HG03378 (cell line): ENCODE data around the gene PPIF.

Experiments used
- ATAC-seq: cut with Tn5 transposase; IDR thresholded peaks from one replicate; pipeline ENCODE4 v1.9.1; 2021; ENCODE audit warnings: mild to moderate bottlenecking, moderate library complexity; ENCODE audit not compliant: unreplicated experiment

Gene PPIF

DNA sequence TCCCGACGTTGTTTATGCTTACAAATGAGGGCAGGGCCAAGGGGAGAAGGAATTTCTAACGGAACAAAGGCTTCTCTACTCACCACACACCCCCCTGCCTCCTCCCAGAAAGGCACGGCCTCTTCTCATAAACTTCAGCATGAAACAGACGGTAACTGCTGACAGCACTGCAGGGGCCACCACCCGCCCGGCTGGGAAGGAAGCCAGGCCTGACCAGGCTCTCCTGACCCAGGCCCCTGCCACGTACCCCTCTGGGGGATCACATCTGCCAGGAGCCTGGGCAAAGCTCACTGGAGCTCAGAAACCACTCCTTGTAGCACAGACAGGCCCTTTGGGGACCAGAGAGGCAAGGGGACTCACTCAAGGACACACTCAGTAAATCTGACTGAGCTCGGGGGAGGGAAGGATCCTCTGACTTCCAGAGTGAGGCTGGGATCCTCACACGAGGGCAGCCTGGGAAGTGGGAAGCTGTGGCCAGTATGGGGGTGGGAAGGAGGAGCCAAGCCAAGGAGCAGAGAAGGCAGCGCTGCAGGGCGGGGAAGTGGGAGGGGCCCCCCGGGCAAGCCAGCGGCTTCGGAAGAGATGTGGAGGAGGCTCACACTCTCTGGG, 52.1 kb downstream of the PPIF start:
- no peak for ATAC-seq

GRCh38 chr10:79400146-79401004, 53.1 kb downstream of the PPIF start:
- ATAC-seq, result no peak

DNA sequence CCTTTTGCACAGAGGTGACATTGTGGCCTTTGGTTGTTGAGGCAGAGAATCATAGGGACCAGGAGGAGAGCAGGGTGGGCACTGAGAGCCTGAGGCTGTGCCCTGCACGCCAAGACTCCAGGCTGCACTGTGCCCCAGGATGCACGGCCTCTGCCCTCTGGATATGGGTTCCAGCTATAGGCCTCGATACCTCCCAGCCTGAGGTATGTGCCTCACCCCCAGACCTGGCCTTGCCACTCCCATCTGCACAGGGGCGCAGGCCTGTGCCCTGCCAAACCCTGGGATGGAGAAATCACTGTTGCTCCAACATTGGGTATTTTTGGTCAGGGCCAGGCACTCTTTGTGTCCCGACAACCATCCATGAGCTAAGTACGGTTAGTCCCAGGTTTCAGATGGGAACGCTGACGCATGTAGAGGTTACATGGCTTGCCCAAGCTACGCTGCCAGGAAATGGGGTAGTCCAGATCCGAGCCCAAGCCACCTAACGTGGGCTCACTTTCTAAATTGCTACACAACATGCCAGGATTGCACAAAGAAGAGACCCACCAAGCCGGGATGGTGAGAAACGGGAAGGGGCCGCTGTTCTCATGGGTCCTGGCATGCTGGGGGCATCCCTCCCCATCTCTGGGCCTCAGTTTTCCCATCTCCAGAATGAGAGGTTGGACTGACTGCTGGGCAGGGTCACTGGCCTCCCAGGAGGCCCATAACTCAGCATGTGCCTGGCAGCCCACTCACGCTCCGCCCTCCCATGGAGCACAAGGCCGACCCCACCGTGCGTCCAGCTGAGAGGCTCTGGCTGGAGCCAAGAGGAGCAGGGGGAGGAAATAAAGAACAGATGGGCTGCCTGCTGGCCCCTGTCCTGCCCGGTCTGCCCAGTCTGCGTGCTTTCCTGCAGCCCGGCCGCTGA, 54.0 kb downstream of the PPIF start:
- ATAC-seq, result no peak

GRCh38 chr10:79402625-79402946, 55.3 kb downstream of the PPIF start:
- ATAC-seq, result no peak

GRCh38 chr10:79402951-79403350, 55.7 kb downstream of the PPIF start:
- ATAC-seq, result no peak

- ATAC-seq, result no peak
Measured at GRCh38 chr10:79403441-79404230, 56.4 kb downstream of the PPIF start.

- no peak for ATAC-seq
Measured at GRCh38 chr10:79404231-79404609, 57.0 kb downstream of the PPIF start.

DNA sequence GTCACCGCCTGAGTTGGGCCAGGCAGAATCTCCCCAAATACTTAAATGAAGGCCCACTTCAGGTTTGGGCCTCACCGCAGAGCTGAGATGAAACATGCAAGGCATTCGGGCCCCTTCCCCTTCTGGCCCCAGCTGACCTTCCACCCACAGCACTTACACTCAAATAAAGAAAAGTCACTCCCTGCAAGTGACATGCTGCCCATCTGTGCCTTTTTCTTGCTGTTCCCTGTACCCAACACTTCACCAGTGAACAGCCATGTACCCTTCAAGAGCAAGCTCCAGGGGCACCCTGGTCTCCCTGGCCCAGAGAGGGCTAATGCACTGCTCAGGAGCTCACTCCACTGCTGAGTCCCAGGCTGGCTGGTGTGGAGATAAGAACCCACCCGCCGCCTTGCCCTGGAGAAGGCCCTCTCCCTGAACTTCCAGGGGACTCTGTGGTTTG, 57.4 kb downstream of the PPIF start:
- ATAC-seq, result no peak
